ENCODE results near the gene ITIH1.

The ITIH1 gene

GRCh38 chr3:52830535-52831258, 53.3 kb downstream of the ITIH1 start, which contains the start of gene ITIH4:
TSS of gene ITIH4 (minus strand) at chr3:52830672. CDS start at chr3:52830642, 30 bp downstream.
- H3K27ac ChIP-seq = peak within 1 kb of the TSS; percentile 55
- no peak for TF ChIP-seq CTCF (conservative IDR thresholded peaks at IDR 0.05; ENCODE audit: low read depth)
- ChIA-PET CTCF (no interaction called here), POLR2A (ENCODE audit: low non-redundant PET) (no interaction called here)
- no peak for DNase-seq (ENCODE audit: low spot score)

- CTCF ChIA-PET = no interaction called here
- peak; percentile 60 for DNase-seq (ENCODE audit: low spot score)
- TF ChIP-seq CTCF (conservative IDR thresholded peaks at IDR 0.05; ENCODE audit: low read depth) = no peak
- peak overlapping the region; percentile 55 for H3K27ac ChIP-seq
- POLR2A ChIA-PET (ENCODE audit: low non-redundant PET) = no interaction called here
These were observed 54.3 kb downstream of the ITIH1 start for GRCh38 chr3:52831500-52832301.

- ChIA-PET POLR2A (ENCODE audit: low non-redundant PET) (no interaction called here), CTCF (no interaction called here)
- DNase-seq (ENCODE audit: low spot score) = no peak
- H3K27ac ChIP-seq = no peak overlapping the region
- TF ChIP-seq CTCF (conservative IDR thresholded peaks at IDR 0.05; ENCODE audit: low read depth) = no peak
These were observed 55.8 kb downstream of the ITIH1 start for GRCh38 chr3:52833202-52833601.

GRCh38 chr3:52834871-52835501, 57.6 kb downstream of the ITIH1 start, which contains the start of gene MUSTN1:
TSS of gene MUSTN1 (minus strand) at chr3:52835019. CDS start at chr3:52834948, 71 bp downstream.
- ChIA-PET POLR2A (ENCODE audit: low non-redundant PET) (no interaction called here), CTCF (interaction anchor here (0.5 kb wide), 1 partner anchor 32 kb away, joined by 3 read pairs; no protein-coding TSS in a partner anchor)
- H3K27ac ChIP-seq = no peak within 1 kb of the TSS
- DNase-seq (ENCODE audit: low spot score) = no peak
- TF ChIP-seq CTCF (conservative IDR thresholded peaks at IDR 0.05; ENCODE audit: low read depth) = no peak

- CTCF ChIA-PET = no interaction called here
- no peak for DNase-seq (ENCODE audit: low spot score)
- TF ChIP-seq CTCF (conservative IDR thresholded peaks at IDR 0.05; ENCODE audit: low read depth) = no peak
- H3K27ac ChIP-seq = no peak overlapping the region
- POLR2A ChIA-PET (ENCODE audit: low non-redundant PET) = no interaction called here
These were observed 58.5 kb downstream of the ITIH1 start for GRCh38 chr3:52835766-52836470.

GRCh38 chr3:52836471-52836845, 59.1 kb downstream of the ITIH1 start:
- no peak overlapping the region for H3K27ac ChIP-seq
- CTCF ChIA-PET = interaction anchor here (0.5 kb wide), 1 partner anchor 24 kb away, joined by 3 read pairs; no protein-coding TSS in a partner anchor
- TF ChIP-seq CTCF (conservative IDR thresholded peaks at IDR 0.05; ENCODE audit: low read depth) = no peak
- POLR2A ChIA-PET (ENCODE audit: low non-redundant PET) = no interaction called here
- no peak for DNase-seq (ENCODE audit: low spot score)

Measured in RWPE1 (cell line).